Brain microvascular endothelial cell (primary cell): ENCODE data around the gene OXCT2.

Experiments
- DNase-seq: peaks from one replicate; pipeline ENCODE4 v3.0.0-alpha.2; 2020
- H3K27ac ChIP-seq: fragments of 250-450 bp; sonication (Bioruptor Pico); 2 replicates; pipeline ENCODE4 v1.5.1; 2020; ENCODE audit warnings: mild to moderate bottlenecking, moderate library complexity
- H3K27me3 ChIP-seq: fragments of 250-450 bp; sonication (Bioruptor Pico); replicated peaks from 2 replicates; pipeline ENCODE4 v1.5.1; 2020; ENCODE audit warnings: mild to moderate bottlenecking
- H3K36me3 ChIP-seq: fragments of 250-450 bp; sonication (Bioruptor Pico); replicated peaks from 2 replicates; pipeline ENCODE4 v1.5.1; 2020; ENCODE audit warnings: mild to moderate bottlenecking
- H3K4me3 ChIP-seq: 2 replicates; pipeline ENCODE4 v1.5.1; 2011; ENCODE audit warnings: low read depth, mild to moderate bottlenecking, control low read depth, low read length, moderate library complexity
- CTCF ChIP-seq: IDR thresholded peaks from 2 replicates; pipeline ENCODE4 v1.5.1; 2011; ENCODE audit warnings: low read depth, mild to moderate bottlenecking, moderate library complexity, low read length, control low read depth, inconsistent platforms; ENCODE audit errors: missing control alignments
- in situ Hi-C: cut with HindIII; loops from 2 replicates; pipeline ENCODE4 v1.10.0; 2017; ENCODE audit warnings: low sequenced_read_pairs, low pct_ligation_motif_present

OXCT2 gene

GRCh38 chr1:39755965-39756659 is 15.0 kb downstream of the OXCT2 start:
- DNase-seq = no peak
- TF ChIP-seq CTCF = no peak
- Histone ChIP-seq H3K36me3 (peaks cover 55% of the 10 kb centered on the region), H3K27me3 (no peaks in the 10 kb centered on the region), H3K4me3 (no peak overlapping the region), H3K27ac (no peak overlapping the region)
- in situ Hi-C loops = no loop called here

GRCh38 chr1:39754906-39755504 is 16.1 kb downstream of the OXCT2 start:
- in situ Hi-C loops = no loop called here
- no peak for DNase-seq
- Histone ChIP-seq H3K36me3 (peaks cover 66% of the 10 kb centered on the region), H3K27me3 (no peaks in the 10 kb centered on the region), H3K27ac (no peak overlapping the region), H3K4me3 (no peak overlapping the region)
- TF ChIP-seq CTCF = no peak

- H3K4me3 ChIP-seq = no peak overlapping the region
- in situ Hi-C loops = no loop called here
- H3K27ac ChIP-seq = no peak overlapping the region
- H3K36me3 ChIP-seq = peaks cover 75% of the 10 kb centered on the region
- TF ChIP-seq CTCF = no peak
- DNase-seq = no peak
- no peaks in the 10 kb centered on the region for H3K27me3 ChIP-seq
These were observed 17.1 kb downstream of the OXCT2 start for GRCh38 chr1:39754026-39754570.

GRCh38 chr1:39753132-39754025 is 17.8 kb downstream of the OXCT2 start:
- Histone ChIP-seq H3K36me3 (peaks cover 80% of the 10 kb centered on the region), H3K27me3 (no peaks in the 10 kb centered on the region), H3K27ac (no peak overlapping the region), H3K4me3 (no peak overlapping the region)
- in situ Hi-C loops = no loop called here
- DNase-seq = no peak
- no peak for TF ChIP-seq CTCF

GRCh38 chr1:39752703-39753102 is 18.4 kb downstream of the OXCT2 start:
- no peak for DNase-seq
- TF ChIP-seq CTCF = no peak
- in situ Hi-C loops = no loop called here
- Histone ChIP-seq H3K27ac (no peak overlapping the region), H3K27me3 (no peaks in the 10 kb centered on the region), H3K36me3 (peaks cover 81% of the 10 kb centered on the region), H3K4me3 (no peak overlapping the region)
